IPS-18a (cell line): Measurements from ENCODE around the gene ATP4B.

Source experiments
- H3K27ac ChIP-seq: one replicate; pipeline ENCODE4 v1.5.1; 2013; ENCODE audit warnings: low read length
- H3K27me3 ChIP-seq: one replicate; pipeline ENCODE4 v1.6.1; 2013; ENCODE audit warnings: mild to moderate bottlenecking, low read length; ENCODE audit not compliant: control insufficient read depth, insufficient read depth
- H3K36me3 ChIP-seq: one replicate; pipeline ENCODE4 v1.6.1; 2013; ENCODE audit warnings: low read depth, low read length; ENCODE audit not compliant: control insufficient read depth
- H3K4me1 ChIP-seq: one replicate; pipeline ENCODE4 v1.6.1; 2013; ENCODE audit warnings: low read depth, low read length; ENCODE audit not compliant: control insufficient read depth
- H3K4me3 ChIP-seq: one replicate; pipeline ENCODE4 v1.5.1; 2013; ENCODE audit warnings: low read length
- H3K9ac ChIP-seq: one replicate; pipeline ENCODE4 v1.6.1; 2013; ENCODE audit warnings: mild to moderate bottlenecking, low read length, moderate library complexity
- H3K9me3 ChIP-seq: one replicate; pipeline ENCODE4 v1.6.1; 2013; ENCODE audit warnings: low read depth, low read length; ENCODE audit not compliant: control insufficient read depth

The ATP4B gene

GRCh38 chr13:113620036-113620796 is 37.8 kb downstream of the ATP4B start:
- no peaks in the 10 kb centered on the region for H3K9me3 ChIP-seq
- peaks cover 11% of the 10 kb centered on the region for H3K4me1 ChIP-seq
- H3K27ac ChIP-seq, result no peak overlapping the region
- H3K4me3 ChIP-seq, result no peak overlapping the region
- H3K36me3 ChIP-seq, result peaks cover 8% of the 10 kb centered on the region
- H3K9ac ChIP-seq, result no peak overlapping the region
- H3K27me3 ChIP-seq, result no peaks in the 10 kb centered on the region

- Histone ChIP-seq H3K4me3 (no peak overlapping the region), H3K4me1 (peaks cover 11% of the 10 kb centered on the region), H3K27me3 (no peaks in the 10 kb centered on the region), H3K9ac (no peak overlapping the region), H3K36me3 (peaks cover 5% of the 10 kb centered on the region), H3K27ac (no peak overlapping the region), H3K9me3 (no peaks in the 10 kb centered on the region)
Observed at GRCh38 chr13:113618455-113618854, 39.5 kb downstream of the ATP4B start.

GRCh38 chr13:113617961-113618360 is 40.0 kb downstream of the ATP4B start:
- Histone ChIP-seq H3K9ac (no peak overlapping the region), H3K4me1 (peaks cover 11% of the 10 kb centered on the region), H3K27me3 (no peaks in the 10 kb centered on the region), H3K27ac (no peak overlapping the region), H3K4me3 (no peak overlapping the region), H3K36me3 (peaks cover 5% of the 10 kb centered on the region), H3K9me3 (no peaks in the 10 kb centered on the region)

- Histone ChIP-seq H3K4me1 (peaks cover 11% of the 10 kb centered on the region), H3K9ac (no peak overlapping the region), H3K36me3 (peaks cover 8% of the 10 kb centered on the region), H3K9me3 (no peaks in the 10 kb centered on the region), H3K27me3 (no peaks in the 10 kb centered on the region), H3K4me3 (no peak overlapping the region), H3K27ac (peak overlapping the region; percentile 24)
Observed at GRCh38 chr13:113616991-113617749, 40.8 kb downstream of the ATP4B start.

GRCh38 chr13:113616281-113616906 is 41.6 kb downstream of the ATP4B start:
- H3K9me3 ChIP-seq, result no peaks in the 10 kb centered on the region
- peak overlapping the region; percentile 24 for H3K27ac ChIP-seq
- H3K4me1 ChIP-seq, result peaks cover 11% of the 10 kb centered on the region
- no peaks in the 10 kb centered on the region for H3K27me3 ChIP-seq
- H3K9ac ChIP-seq, result no peak overlapping the region
- H3K36me3 ChIP-seq, result peaks cover 13% of the 10 kb centered on the region
- no peak overlapping the region for H3K4me3 ChIP-seq

- Histone ChIP-seq H3K27ac (no peak overlapping the region), H3K36me3 (peaks cover 18% of the 10 kb centered on the region), H3K27me3 (no peaks in the 10 kb centered on the region), H3K9me3 (no peaks in the 10 kb centered on the region), H3K9ac (no peak overlapping the region), H3K4me3 (no peak overlapping the region), H3K4me1 (peaks cover 11% of the 10 kb centered on the region)
Observed at GRCh38 chr13:113613789-113614379, 44.1 kb downstream of the ATP4B start.

- Histone ChIP-seq H3K36me3 (peaks cover 18% of the 10 kb centered on the region), H3K9ac (no peak overlapping the region), H3K4me1 (peaks cover 11% of the 10 kb centered on the region), H3K27ac (no peak overlapping the region), H3K27me3 (no peaks in the 10 kb centered on the region), H3K4me3 (no peak overlapping the region), H3K9me3 (no peaks in the 10 kb centered on the region)
Observed at GRCh38 chr13:113612607-113613006, 45.4 kb downstream of the ATP4B start.

- Histone ChIP-seq H3K4me3 (no peak overlapping the region), H3K36me3 (peaks cover 18% of the 10 kb centered on the region), H3K27ac (no peak overlapping the region), H3K4me1 (peaks cover 9% of the 10 kb centered on the region), H3K9me3 (no peaks in the 10 kb centered on the region), H3K9ac (no peak overlapping the region), H3K27me3 (no peaks in the 10 kb centered on the region)
Observed at GRCh38 chr13:113611996-113612395, 46.0 kb downstream of the ATP4B start.

GRCh38 chr13:113610266-113610665 is 47.7 kb downstream of the ATP4B start:
- H3K4me1 ChIP-seq, result no peaks in the 10 kb centered on the region
- H3K27me3 ChIP-seq, result no peaks in the 10 kb centered on the region
- no peaks in the 10 kb centered on the region for H3K9me3 ChIP-seq
- no peak overlapping the region for H3K9ac ChIP-seq
- H3K27ac ChIP-seq, result no peak overlapping the region
- H3K4me3 ChIP-seq, result no peak overlapping the region
- peaks cover 18% of the 10 kb centered on the region for H3K36me3 ChIP-seq

- Histone ChIP-seq H3K27me3 (no peaks in the 10 kb centered on the region), H3K9ac (no peak overlapping the region), H3K36me3 (peaks cover 18% of the 10 kb centered on the region), H3K27ac (no peak overlapping the region), H3K4me3 (no peak overlapping the region), H3K4me1 (no peaks in the 10 kb centered on the region), H3K9me3 (no peaks in the 10 kb centered on the region)
Observed at GRCh38 chr13:113609616-113610015, 48.4 kb downstream of the ATP4B start.

- no peak overlapping the region for H3K4me3 ChIP-seq
- H3K36me3 ChIP-seq, result peaks cover 18% of the 10 kb centered on the region
- no peaks in the 10 kb centered on the region for H3K9me3 ChIP-seq
- H3K27ac ChIP-seq, result no peak overlapping the region
- H3K4me1 ChIP-seq, result no peaks in the 10 kb centered on the region
- H3K9ac ChIP-seq, result no peak overlapping the region
- no peaks in the 10 kb centered on the region for H3K27me3 ChIP-seq
Observed at GRCh38 chr13:113608967-113609533, 48.9 kb downstream of the ATP4B start.
